ENCODE results near the gene DPH5.

- TF ChIP-seq CTCF (IDR thresholded peaks at IDR 0.05) (no peak), EZH2 (IDR thresholded peaks at IDR 0.05; ENCODE audit: borderline replicate concordance, insufficient read depth, low read depth, low read length, poor library complexity, severe bottlenecking) (no peak)
These were observed 19.7 kb downstream of the DPH5 start for GRCh38 chr1:101005871-101006270.
